NCI-H69 (cell line): ENCODE data around the gene PRKAR1B.

Experiments used
- DNase-seq: peaks from one replicate; lab custom pipeline; 2025; lab: John Stamatoyannopoulos, UW

The PRKAR1B gene

GRCh38 chr7:538764-539685 is 188.1 kb downstream of the PRKAR1B start:
- DNase-seq, result no peak

GRCh38 chr7:537911-538634 is 189.0 kb downstream of the PRKAR1B start:
- DNase-seq, result no peak

- DNase-seq, result no peak
Observed at GRCh38 chr7:536231-536630, 190.8 kb downstream of the PRKAR1B start.

- no peak for DNase-seq
Observed at GRCh38 chr7:534959-535358, 192.1 kb downstream of the PRKAR1B start.

- no peak for DNase-seq
Observed at GRCh38 chr7:534075-534474, 193.0 kb downstream of the PRKAR1B start.

GRCh38 chr7:533266-533665 is 193.8 kb downstream of the PRKAR1B start:
- DNase-seq, result no peak

GRCh38 chr7:532379-533143 is 194.5 kb downstream of the PRKAR1B start:
- no peak for DNase-seq

GRCh38 chr7:531777-532176 is 195.3 kb downstream of the PRKAR1B start:
- DNase-seq, result no peak

GRCh38 chr7:528451-528850 is 198.6 kb downstream of the PRKAR1B start:
- DNase-seq, result no peak

GRCh38 chr7:527723-528122 is 199.4 kb downstream of the PRKAR1B start:
- DNase-seq, result no peak

GRCh38 chr7:526460-527034 is 200.5 kb downstream of the PRKAR1B start:
- no peak for DNase-seq

GRCh38 chr7:525740-526139 is 201.3 kb downstream of the PRKAR1B start:
- DNase-seq, result no peak

GRCh38 chr7:524800-525199 is 202.3 kb downstream of the PRKAR1B start:
- no peak for DNase-seq

- DNase-seq, result no peak
Observed at GRCh38 chr7:523347-524336, 203.4 kb downstream of the PRKAR1B start.

- no peak for DNase-seq
Observed at GRCh38 chr7:522951-523314, 204.1 kb downstream of the PRKAR1B start.

GRCh38 chr7:522071-522950 is 204.8 kb downstream of the PRKAR1B start:
- peak; percentile 68 for DNase-seq

- DNase-seq, result peak; percentile 46
Observed at GRCh38 chr7:521221-522070, 205.6 kb downstream of the PRKAR1B start.

- no peak for DNase-seq
Observed at GRCh38 chr7:520503-521161, 206.4 kb downstream of the PRKAR1B start.
